OCI-LY3 (cell line): Measurements from ENCODE around the gene EFCAB6.

Experiments used
- H2AFZ ChIP-seq: fragments of 200-600, 300-600 bp; shearing (Covaris generic); 2 replicates; pipeline ENCODE4 v1.6.0; 2014; ENCODE audit warnings: antibody characterized with exemption, low read depth, low read length
- H3K27ac ChIP-seq: fragments of 200-600, 300-600 bp; sonication (generic); 2 replicates; pipeline ENCODE4 v1.5.1; 2014; ENCODE audit warnings: mild to moderate bottlenecking, low read length, moderate library complexity, mixed read lengths
- H3K27me3 ChIP-seq: fragments of 200-600, 300-600 bp; sonication (generic); 2 replicates; pipeline ENCODE4 v1.6.1; 2014; ENCODE audit warnings: low read depth, low read length, mixed read lengths
- H3K36me3 ChIP-seq: fragments of 200-600, 300-600 bp; sonication (generic); replicated peaks from 2 replicates; pipeline ENCODE3; 2014; ENCODE audit warnings: low read depth, low read length, mixed read lengths
- H3K4me1 ChIP-seq: fragments of 300-600, 200-600 bp; sonication (generic); 2 replicates; pipeline ENCODE4 v1.6.1; 2014; ENCODE audit warnings: low read length, mixed read lengths
- H3K4me2 ChIP-seq: fragments of 200-600, 300-600 bp; sonication (generic); 2 replicates; pipeline ENCODE4 v1.6.1; 2014; ENCODE audit warnings: low read length, mixed read lengths
- H3K4me3 ChIP-seq: fragments of 300-600, 200-600 bp; sonication (generic); 2 replicates; pipeline ENCODE4 v1.5.1; 2014; ENCODE audit warnings: antibody characterized with exemption, mild to moderate bottlenecking, low read length, moderate library complexity
- H3K79me2 ChIP-seq: fragments of 300-600, 200-600 bp; shearing (Covaris generic); 2 replicates; pipeline ENCODE4 v1.6.1; 2014; ENCODE audit warnings: mild to moderate bottlenecking, low read length, mixed read lengths
- H3K9ac ChIP-seq: fragments of 300-600, 200-600 bp; shearing (Covaris generic); 2 replicates; pipeline ENCODE4 v1.6.0; 2014; ENCODE audit warnings: mild to moderate bottlenecking, low read length, moderate library complexity
- H3K9me3 ChIP-seq: fragments of 200-600, 300-600 bp; shearing (Covaris generic); 2 replicates; pipeline ENCODE4 v1.6.1; 2014; ENCODE audit warnings: low read length, mixed read lengths; ENCODE audit not compliant: insufficient read depth
- H4K20me1 ChIP-seq: fragments of 200-600, 300-600 bp; sonication (generic); 2 replicates; pipeline ENCODE4 v1.6.1; 2016; ENCODE audit warnings: low read length, mixed read lengths; ENCODE audit not compliant: insufficient read depth
- CTCF ChIP-seq: fragments of 200-600, 300-600 bp; sonication (generic); IDR thresholded peaks from 2 replicates; pipeline ENCODE4 v1.5.1; 2014; ENCODE audit warnings: antibody characterized with exemption, low read length, low read depth
- EZH2phosphoT487 ChIP-seq: fragments of 200-600 bp; shearing (Covaris generic); IDR thresholded peaks from 2 replicates; pipeline ENCODE4 v1.6.1; 2018; ENCODE audit warnings: antibody characterized with exemption, mixed run types, low read depth

Gene EFCAB6

GRCh38 chr22:43830931-43831560 lies 18.9 kb upstream of the EFCAB6 start:
- Histone ChIP-seq H3K36me3 (no peaks in the 10 kb centered on the region), H3K4me2 (no peak overlapping the region), H3K9ac (no peak overlapping the region), H3K4me3 (no peak overlapping the region), H3K27me3 (peaks cover 14% of the 10 kb centered on the region), H4K20me1 (no peaks in the 10 kb centered on the region), H3K9me3 (no peaks in the 10 kb centered on the region), H2AFZ (no peak overlapping the region), H3K79me2 (no peaks in the 10 kb centered on the region), H3K4me1 (no peaks in the 10 kb centered on the region), H3K27ac (no peak overlapping the region)
- no peak for TF ChIP-seq CTCF
- TF ChIP-seq EZH2phosphoT487, result no peak

GRCh38 chr22:43829904-43830851 lies 18.1 kb upstream of the EFCAB6 start:
- no peaks in the 10 kb centered on the region for H3K9me3 ChIP-seq
- no peaks in the 10 kb centered on the region for H3K4me1 ChIP-seq
- H3K79me2 ChIP-seq, result no peaks in the 10 kb centered on the region
- no peak overlapping the region for H3K4me2 ChIP-seq
- no peaks in the 10 kb centered on the region for H4K20me1 ChIP-seq
- H3K36me3 ChIP-seq, result no peaks in the 10 kb centered on the region
- no peak overlapping the region for H3K4me3 ChIP-seq
- no peak overlapping the region for H2AFZ ChIP-seq
- H3K9ac ChIP-seq, result no peak overlapping the region
- peaks cover 23% of the 10 kb centered on the region for H3K27me3 ChIP-seq
- TF ChIP-seq CTCF, result no peak
- no peak for TF ChIP-seq EZH2phosphoT487
- no peak overlapping the region for H3K27ac ChIP-seq

DNA sequence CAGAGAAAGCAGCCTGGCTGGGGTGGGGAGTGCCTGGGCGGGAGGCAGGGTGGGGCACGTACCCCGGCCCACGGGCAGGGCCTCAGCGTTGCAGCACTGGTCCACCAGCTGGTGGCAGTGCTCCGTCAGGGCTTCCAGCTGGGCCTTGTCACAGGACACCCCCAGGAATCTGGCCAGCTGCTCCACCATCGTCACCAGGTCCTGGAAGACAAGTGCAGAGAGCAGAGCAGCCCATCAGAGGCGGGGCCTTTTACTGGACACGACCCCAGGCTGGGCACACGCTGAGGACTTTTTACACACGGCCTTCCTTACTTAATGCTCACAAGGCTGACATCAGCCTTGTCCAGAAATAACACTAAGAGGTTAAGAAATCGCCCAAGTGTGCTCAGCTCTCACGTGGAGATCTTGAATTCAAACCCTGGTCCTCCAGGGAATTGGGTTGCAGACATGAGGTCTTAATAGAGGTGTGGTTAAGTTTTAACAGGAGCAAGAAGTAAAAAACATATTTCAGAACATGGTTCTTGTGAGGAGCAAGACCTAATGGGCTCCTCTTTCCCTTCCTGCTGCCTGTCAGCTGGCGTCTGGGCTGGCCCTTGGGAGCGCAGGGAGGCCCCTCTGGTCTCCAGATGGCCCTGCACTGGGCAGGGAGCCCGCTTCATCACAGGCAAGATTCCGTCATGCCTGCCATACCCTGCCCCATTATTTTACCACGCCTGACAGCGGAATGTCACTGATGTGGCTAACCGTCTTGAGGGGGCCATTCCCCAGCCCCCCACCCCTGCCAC lies 17.1 kb upstream of the EFCAB6 start:
- no peak overlapping the region for H3K4me3 ChIP-seq
- H3K4me1 ChIP-seq, result no peaks in the 10 kb centered on the region

More for the DNA sequence above, 17.1 kb upstream of the EFCAB6 start:
- no peak; the same call in 1 of the 2 replicates for TF ChIP-seq CTCF
- TF ChIP-seq EZH2phosphoT487, result no peak
- Histone ChIP-seq H3K79me2 (no peaks in the 10 kb centered on the region), H3K4me2 (no peak overlapping the region), H3K9ac (no peak overlapping the region), H3K27me3 (peaks cover 31% of the 10 kb centered on the region), H2AFZ (no peak overlapping the region), H3K36me3 (no peaks in the 10 kb centered on the region), H3K9me3 (no peaks in the 10 kb centered on the region), H3K27ac (no peak overlapping the region), H4K20me1 (no peaks in the 10 kb centered on the region)
